ENCODE measurements around the gene SSX4. TPM values are rescaled to one million over a fixed set of nuclear protein-coding genes. Genes with fewer than 3 reads are reported as not detected.
"Not testable (repeated sequence)": the region's sequence is repeated elsewhere in the genome, so short reads cannot be mapped to it uniquely, and the experiment has no call there.

SSX4 gene, protein sequence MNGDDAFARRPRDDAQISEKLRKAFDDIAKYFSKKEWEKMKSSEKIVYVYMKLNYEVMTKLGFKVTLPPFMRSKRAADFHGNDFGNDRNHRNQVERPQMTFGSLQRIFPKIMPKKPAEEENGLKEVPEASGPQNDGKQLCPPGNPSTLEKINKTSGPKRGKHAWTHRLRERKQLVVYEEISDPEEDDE
- not detected in 2 replicates for polyA plus RNA-seq (2012; rRNA removed)
- polyA plus RNA-seq (2012; cell fraction: cytosol; rRNA removed), result not detected in 2 replicates
- not detected in 2 replicates for polyA plus RNA-seq (2012; cell fraction: nucleus; rRNA removed)

DNA sequence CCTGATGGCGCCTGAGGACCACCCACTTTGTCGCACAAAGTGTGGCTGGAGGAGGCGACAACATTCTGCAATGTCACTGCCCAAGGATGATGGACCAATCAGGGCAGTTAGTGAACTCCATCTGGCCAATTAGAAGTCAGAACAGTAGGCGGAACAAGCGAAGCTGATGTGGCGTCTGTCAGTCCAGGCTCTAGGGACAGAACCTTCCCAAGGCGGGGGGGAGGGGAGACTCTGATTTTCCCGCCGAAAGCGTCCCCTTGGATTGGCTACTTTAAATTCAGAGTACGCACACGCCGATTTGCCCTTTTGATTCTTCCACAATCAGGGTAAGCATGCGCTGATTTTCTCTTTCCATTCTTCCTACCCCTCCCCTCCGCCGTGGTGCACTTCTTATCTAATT is at the start of gene SSX4:
SSX4 (plus strand) TSS at position 301 of the 400 bp plus-strand sequence. CDS start 515 bp downstream, outside the sequence.
- H3K27ac ChIP-seq (ENCODE audit: low read depth in 2 of 2, low read length in 1 of 2); H4K20me1 ChIP-seq (ENCODE audit: insufficient read depth); H3K27me3 ChIP-seq (ENCODE audit: insufficient read depth); DNase-seq; H3F3A ChIP-seq (replicated peaks; ENCODE audit: insufficient read depth); CTCF ChIA-PET; H3K79me2 ChIP-seq (ENCODE audit: insufficient read depth); H3K4me2 ChIP-seq; POLR2A ChIA-PET; H3K9ac ChIP-seq; H3K9me2 ChIP-seq; H3K4me3 ChIP-seq (ENCODE audit: low read depth in 2 of 2, low read length in 1 of 2); H3K9me3 ChIP-seq; H3K36me3 ChIP-seq (replicated peaks in 1 of 2; ENCODE audit: control insufficient read depth in 1 of 2, insufficient read depth in 2 of 2, low read length in 1 of 2); H2AFZ ChIP-seq (ENCODE audit: low read depth); H3K4me1 ChIP-seq (ENCODE audit: control insufficient read depth in 1 of 2, insufficient read depth in 2 of 2, low read depth in 1 of 2, low read length in 1 of 2): not testable (repeated sequence)
- WGBS (ENCODE audit: low lambda C conversion rate), result no CpG with 5 or more reads among the region's 16 CpGs

DNA sequence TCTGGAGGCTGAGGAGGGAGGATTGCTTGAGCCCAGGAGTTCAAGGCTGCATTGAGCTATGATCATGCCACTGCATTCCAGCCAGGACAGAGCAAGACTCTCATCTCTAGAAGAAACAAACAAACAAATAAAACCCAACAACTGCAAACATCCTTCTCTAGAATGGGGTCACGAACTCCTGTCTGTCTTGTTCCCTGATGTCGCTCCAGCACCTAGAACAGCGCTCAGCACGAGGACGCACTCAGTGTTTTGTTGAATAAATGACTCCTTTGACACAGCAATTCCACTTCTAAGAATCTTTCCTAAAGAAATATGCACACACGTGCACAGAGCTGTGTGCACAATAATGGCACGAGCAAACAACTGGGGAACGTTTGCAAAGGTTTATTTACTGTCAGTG is 37.3 kb upstream of the SSX4 start:
- H3K36me3 ChIP-seq (replicated peaks in 1 of 2; ENCODE audit: control insufficient read depth in 1 of 2, insufficient read depth in 2 of 2, low read length in 1 of 2); H2AFZ ChIP-seq (ENCODE audit: low read depth); H3K79me2 ChIP-seq (ENCODE audit: insufficient read depth); H4K20me1 ChIP-seq (ENCODE audit: insufficient read depth); H3K27me3 ChIP-seq (ENCODE audit: insufficient read depth); DNase-seq; H3K4me3 ChIP-seq (ENCODE audit: low read depth in 2 of 2, low read length in 1 of 2); H3K4me1 ChIP-seq (ENCODE audit: control insufficient read depth in 1 of 2, insufficient read depth in 2 of 2, low read depth in 1 of 2, low read length in 1 of 2); H3K9me2 ChIP-seq; H3K9me3 ChIP-seq; H3K4me2 ChIP-seq; H3K9ac ChIP-seq; H3F3A ChIP-seq (replicated peaks; ENCODE audit: insufficient read depth); CTCF ChIA-PET; H3K27ac ChIP-seq (ENCODE audit: low read depth in 2 of 2, low read length in 1 of 2); POLR2A ChIA-PET: not testable (repeated sequence)
- 6% methylated on average over 8 of the region's 8 CpGs for WGBS (ENCODE audit: low lambda C conversion rate)
- TF ChIP-seq, protein P1, sequence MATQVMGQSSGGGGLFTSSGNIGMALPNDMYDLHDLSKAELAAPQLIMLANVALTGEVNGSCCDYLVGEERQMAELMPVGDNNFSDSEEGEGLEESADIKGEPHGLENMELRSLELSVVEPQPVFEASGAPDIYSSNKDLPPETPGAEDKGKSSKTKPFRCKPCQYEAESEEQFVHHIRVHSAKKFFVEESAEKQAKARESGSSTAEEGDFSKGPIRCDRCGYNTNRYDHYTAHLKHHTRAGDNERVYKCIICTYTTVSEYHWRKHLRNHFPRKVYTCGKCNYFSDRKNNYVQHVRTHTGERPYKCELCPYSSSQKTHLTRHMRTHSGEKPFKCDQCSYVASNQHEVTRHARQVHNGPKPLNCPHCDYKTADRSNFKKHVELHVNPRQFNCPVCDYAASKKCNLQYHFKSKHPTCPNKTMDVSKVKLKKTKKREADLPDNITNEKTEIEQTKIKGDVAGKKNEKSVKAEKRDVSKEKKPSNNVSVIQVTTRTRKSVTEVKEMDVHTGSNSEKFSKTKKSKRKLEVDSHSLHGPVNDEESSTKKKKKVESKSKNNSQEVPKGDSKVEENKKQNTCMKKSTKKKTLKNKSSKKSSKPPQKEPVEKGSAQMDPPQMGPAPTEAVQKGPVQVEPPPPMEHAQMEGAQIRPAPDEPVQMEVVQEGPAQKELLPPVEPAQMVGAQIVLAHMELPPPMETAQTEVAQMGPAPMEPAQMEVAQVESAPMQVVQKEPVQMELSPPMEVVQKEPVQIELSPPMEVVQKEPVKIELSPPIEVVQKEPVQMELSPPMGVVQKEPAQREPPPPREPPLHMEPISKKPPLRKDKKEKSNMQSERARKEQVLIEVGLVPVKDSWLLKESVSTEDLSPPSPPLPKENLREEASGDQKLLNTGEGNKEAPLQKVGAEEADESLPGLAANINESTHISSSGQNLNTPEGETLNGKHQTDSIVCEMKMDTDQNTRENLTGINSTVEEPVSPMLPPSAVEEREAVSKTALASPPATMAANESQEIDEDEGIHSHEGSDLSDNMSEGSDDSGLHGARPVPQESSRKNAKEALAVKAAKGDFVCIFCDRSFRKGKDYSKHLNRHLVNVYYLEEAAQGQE (IDR thresholded peaks at IDR 0.05; ENCODE audit: low read depth, low read length), result peak; percentile 47; the same call in 1 of the 2 replicates

DNA sequence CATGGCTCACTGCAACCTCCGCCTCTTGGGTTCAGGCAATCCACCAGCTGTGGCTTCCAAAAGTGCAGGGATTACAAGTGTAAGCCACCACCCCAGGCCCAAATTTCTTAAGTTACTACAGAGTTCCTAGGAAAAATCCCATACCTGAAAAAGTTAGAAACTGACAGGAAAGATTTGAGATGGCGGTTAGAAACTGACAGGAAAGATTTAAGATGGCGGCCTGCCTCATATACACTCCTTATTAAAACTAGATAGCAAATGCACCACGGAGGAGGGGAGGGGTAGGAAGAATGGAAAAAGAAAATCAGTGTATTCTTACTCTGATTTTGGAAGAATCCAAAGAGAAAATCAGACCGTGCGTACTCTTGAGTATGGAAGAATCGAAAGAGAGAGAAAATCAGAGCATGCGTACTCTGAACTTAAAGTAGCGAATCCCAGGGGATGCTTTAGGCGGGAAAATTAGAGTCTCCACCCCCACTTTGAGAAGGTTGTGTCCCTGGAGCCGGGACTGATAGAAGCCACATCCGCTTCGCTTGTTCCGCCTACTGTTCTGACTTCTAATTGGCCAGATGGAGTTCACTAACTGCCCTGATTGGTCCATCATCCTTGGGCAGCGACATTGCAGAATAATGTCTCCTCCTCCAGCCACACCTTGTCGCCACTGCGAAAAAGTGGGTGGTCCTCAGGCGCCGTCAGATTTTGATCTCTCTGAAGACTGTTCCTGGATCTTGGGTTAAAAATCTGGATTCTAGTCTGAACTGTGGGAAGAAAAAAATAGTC is 26.8 kb upstream of the SSX4 start, which contains the start of gene SSX3:
SSX3 (minus strand) TSS at position 389 of the 780 bp plus-strand sequence. CDS start 1,454 bp downstream, outside the sequence.
- H3K9me3 ChIP-seq; H2AFZ ChIP-seq (ENCODE audit: low read depth); H3K79me2 ChIP-seq (ENCODE audit: insufficient read depth); H3K4me1 ChIP-seq (ENCODE audit: control insufficient read depth in 1 of 2, insufficient read depth in 2 of 2, low read depth in 1 of 2, low read length in 1 of 2); H3K36me3 ChIP-seq (replicated peaks in 1 of 2; ENCODE audit: control insufficient read depth in 1 of 2, insufficient read depth in 2 of 2, low read length in 1 of 2); H3K9me2 ChIP-seq; CTCF ChIA-PET; H3F3A ChIP-seq (replicated peaks; ENCODE audit: insufficient read depth); H3K9ac ChIP-seq; DNase-seq; H3K27ac ChIP-seq (ENCODE audit: low read depth in 2 of 2, low read length in 1 of 2); H3K4me3 ChIP-seq (ENCODE audit: low read depth in 2 of 2, low read length in 1 of 2); H4K20me1 ChIP-seq (ENCODE audit: insufficient read depth); H3K4me2 ChIP-seq; POLR2A ChIA-PET: not testable (repeated sequence)
- H3K27me3 ChIP-seq (ENCODE audit: insufficient read depth), result peaks cover 16% of the 10 kb centered on the region; the same call in 1 of the 2 replicates
- 32% methylated on average over 19 of the region's 19 CpGs for WGBS (ENCODE audit: low lambda C conversion rate)
